Measurements from ENCODE around the gene PPIA.

Gene PPIA

DNA sequence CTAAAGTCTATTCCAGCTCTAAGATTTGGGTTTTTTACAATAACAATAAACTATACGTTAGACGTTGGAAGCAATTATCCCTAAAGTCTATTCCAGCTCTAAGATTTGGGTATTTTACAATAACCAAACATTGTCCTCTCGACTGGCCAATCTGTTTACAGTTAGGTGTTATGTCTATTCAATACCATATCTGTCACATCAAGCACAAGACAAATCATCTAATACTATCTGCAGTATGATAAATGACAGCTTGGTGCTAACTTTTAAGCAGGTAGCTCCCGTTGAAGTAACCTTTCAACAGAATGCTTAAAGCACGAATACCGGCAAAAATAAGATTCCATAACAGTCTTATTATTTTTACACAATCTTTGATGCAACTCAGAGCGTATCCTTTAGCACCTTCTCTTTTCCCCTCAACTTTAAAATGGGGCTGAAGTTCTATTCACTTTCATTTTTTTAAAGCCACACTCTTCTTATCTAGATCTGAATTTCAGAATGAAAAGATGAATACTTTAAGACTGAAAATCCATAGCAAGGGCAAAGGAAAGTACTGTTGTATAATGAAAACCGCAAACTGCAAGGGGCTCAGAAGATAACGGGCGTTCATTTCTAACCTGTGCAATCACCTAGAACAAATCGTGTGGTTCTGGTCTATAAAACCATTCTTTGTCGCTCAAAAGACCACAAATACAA, 50.5 kb downstream of the PPIA start:
- Histone ChIP-seq H3K4me3 (replicated peaks; ENCODE audit: insufficient read depth, low read length) (peak overlapping the region; percentile 43), H3K27ac (replicated peaks) (peak overlapping the region; percentile 85), H3K27me3 (ENCODE audit: insufficient read depth, poor library complexity, severe bottlenecking) (no peaks in the 10 kb centered on the region)
- DNase-seq (ENCODE audit: low read depth in 1 of 2, low spot score in 1 of 2), result no peak
- TF ChIP-seq, protein P1, sequence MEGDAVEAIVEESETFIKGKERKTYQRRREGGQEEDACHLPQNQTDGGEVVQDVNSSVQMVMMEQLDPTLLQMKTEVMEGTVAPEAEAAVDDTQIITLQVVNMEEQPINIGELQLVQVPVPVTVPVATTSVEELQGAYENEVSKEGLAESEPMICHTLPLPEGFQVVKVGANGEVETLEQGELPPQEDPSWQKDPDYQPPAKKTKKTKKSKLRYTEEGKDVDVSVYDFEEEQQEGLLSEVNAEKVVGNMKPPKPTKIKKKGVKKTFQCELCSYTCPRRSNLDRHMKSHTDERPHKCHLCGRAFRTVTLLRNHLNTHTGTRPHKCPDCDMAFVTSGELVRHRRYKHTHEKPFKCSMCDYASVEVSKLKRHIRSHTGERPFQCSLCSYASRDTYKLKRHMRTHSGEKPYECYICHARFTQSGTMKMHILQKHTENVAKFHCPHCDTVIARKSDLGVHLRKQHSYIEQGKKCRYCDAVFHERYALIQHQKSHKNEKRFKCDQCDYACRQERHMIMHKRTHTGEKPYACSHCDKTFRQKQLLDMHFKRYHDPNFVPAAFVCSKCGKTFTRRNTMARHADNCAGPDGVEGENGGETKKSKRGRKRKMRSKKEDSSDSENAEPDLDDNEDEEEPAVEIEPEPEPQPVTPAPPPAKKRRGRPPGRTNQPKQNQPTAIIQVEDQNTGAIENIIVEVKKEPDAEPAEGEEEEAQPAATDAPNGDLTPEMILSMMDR (IDR thresholded peaks at IDR 0.05; ENCODE audit: insufficient read depth, low read length), result no peak
- TF ChIP-seq SPI1 (IDR thresholded peaks at IDR 0.05; ENCODE audit: borderline replicate concordance, low read depth) (no peak), POLR2AphosphoS5 (IDR thresholded peaks at IDR 0.05; ENCODE audit: low read depth) (no peak), GABPA (IDR thresholded peaks at IDR 0.05; ENCODE audit: low read depth) (no peak)
- TF ChIP-seq, protein P2, sequence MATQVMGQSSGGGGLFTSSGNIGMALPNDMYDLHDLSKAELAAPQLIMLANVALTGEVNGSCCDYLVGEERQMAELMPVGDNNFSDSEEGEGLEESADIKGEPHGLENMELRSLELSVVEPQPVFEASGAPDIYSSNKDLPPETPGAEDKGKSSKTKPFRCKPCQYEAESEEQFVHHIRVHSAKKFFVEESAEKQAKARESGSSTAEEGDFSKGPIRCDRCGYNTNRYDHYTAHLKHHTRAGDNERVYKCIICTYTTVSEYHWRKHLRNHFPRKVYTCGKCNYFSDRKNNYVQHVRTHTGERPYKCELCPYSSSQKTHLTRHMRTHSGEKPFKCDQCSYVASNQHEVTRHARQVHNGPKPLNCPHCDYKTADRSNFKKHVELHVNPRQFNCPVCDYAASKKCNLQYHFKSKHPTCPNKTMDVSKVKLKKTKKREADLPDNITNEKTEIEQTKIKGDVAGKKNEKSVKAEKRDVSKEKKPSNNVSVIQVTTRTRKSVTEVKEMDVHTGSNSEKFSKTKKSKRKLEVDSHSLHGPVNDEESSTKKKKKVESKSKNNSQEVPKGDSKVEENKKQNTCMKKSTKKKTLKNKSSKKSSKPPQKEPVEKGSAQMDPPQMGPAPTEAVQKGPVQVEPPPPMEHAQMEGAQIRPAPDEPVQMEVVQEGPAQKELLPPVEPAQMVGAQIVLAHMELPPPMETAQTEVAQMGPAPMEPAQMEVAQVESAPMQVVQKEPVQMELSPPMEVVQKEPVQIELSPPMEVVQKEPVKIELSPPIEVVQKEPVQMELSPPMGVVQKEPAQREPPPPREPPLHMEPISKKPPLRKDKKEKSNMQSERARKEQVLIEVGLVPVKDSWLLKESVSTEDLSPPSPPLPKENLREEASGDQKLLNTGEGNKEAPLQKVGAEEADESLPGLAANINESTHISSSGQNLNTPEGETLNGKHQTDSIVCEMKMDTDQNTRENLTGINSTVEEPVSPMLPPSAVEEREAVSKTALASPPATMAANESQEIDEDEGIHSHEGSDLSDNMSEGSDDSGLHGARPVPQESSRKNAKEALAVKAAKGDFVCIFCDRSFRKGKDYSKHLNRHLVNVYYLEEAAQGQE (IDR thresholded peaks at IDR 0.05; ENCODE audit: insufficient replicate concordance, low read depth), result no peak

DNA sequence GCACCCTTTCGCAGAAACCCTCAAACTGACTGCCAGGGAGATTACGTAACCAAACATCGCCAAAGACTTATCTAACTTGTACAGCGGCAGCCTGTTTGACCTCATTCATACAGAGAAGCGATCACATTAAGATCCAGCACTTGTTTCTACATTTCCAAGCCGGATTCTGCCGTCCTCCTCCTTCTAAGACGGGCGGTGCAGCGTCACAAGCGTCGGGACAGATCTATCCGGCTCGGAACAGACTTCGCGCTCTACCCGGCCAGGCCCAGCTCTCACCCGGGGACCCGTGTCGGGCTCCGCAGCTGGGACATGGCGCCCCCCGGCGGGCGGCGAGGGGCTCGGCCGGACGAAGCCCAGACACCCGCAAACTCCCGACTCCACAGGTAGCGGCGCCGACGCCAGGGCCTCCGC, 51.0 kb downstream of the PPIA start:
- TF ChIP-seq SPI1 (IDR thresholded peaks at IDR 0.05; ENCODE audit: borderline replicate concordance, low read depth), result no peak
- TF ChIP-seq, protein P2 (IDR thresholded peaks at IDR 0.05; ENCODE audit: insufficient replicate concordance, low read depth), result no peak
- TF ChIP-seq GABPA (IDR thresholded peaks at IDR 0.05; ENCODE audit: low read depth), result no peak
- 0 out of 2 replicates have a peak, but pooled peaks have one; percentile 19 for TF ChIP-seq POLR2AphosphoS5 (IDR thresholded peaks at IDR 0.05; ENCODE audit: low read depth)
- TF ChIP-seq, protein P1 (IDR thresholded peaks at IDR 0.05; ENCODE audit: insufficient read depth, low read length), result peak; percentile 56
- peak in 1 of 2 experiments; percentile 87 for DNase-seq (ENCODE audit: low read depth in 1 of 2, low spot score in 1 of 2)
- H3K27ac ChIP-seq (replicated peaks), result peak overlapping the region; percentile 85

DNA sequence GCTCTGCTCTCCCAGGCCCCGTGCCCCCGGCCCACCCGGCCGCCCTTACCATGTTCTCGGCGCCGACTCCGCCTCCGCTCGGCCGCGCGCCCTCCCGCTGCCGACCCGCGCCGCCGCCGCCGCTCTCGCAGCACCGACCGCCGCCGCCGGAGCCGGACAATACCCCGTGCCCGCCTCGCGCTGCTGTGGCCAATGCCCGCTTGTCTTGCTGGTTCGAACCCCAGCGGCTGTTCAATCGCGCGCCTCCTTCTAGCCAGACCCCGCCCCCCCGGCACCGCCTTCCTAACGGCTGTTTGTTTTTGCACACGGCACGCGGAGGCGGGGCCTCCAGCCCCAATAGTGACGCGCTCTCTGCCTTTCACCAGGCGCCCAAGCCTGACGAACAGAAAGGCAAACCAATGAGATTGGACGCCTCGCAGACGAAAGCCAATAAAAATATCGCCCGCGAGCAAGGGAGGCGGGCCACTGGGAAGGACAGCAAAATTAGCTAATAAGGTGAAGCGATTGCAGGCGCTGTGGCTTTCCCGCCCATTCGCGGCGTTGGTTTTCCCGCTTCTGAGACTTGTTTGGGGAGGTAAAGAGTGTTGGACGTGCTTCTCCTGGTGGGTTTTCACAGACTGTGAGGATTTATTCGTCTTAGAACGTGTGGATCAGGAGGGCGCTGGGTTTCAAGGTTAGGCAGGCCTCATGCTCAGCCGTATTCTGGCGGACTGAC, 51.6 kb downstream of the PPIA start, which contains the start of gene H2AZ2:
Gene H2AZ2, minus strand, starts transcription at position 168 of the 715 bp plus-strand sequence. Its CDS starts 116 bp downstream, at position 52.
- TF ChIP-seq POLR2AphosphoS5 (IDR thresholded peaks at IDR 0.05; ENCODE audit: low read depth) (peak; percentile 89), SPI1 (IDR thresholded peaks at IDR 0.05; ENCODE audit: borderline replicate concordance, low read depth) (no peak)
- TF ChIP-seq, protein P2 (IDR thresholded peaks at IDR 0.05; ENCODE audit: insufficient replicate concordance, low read depth), result peak; percentile 38
- Histone ChIP-seq H3K27ac (replicated peaks) (peak within 1 kb of the TSS; percentile 98), H3K27me3 (ENCODE audit: insufficient read depth, poor library complexity, severe bottlenecking) (no peaks in the 10 kb centered on the region), H3K4me3 (replicated peaks; ENCODE audit: insufficient read depth, low read length) (peak within 1 kb of the TSS; percentile 44)
- DNase-seq (ENCODE audit: low read depth in 1 of 2, low spot score in 1 of 2), result peak; percentile 99 to 100

More for the DNA sequence above, 51.0 kb downstream of the PPIA start:
- Histone ChIP-seq H3K27me3 (ENCODE audit: insufficient read depth, poor library complexity, severe bottlenecking) (no peaks in the 10 kb centered on the region), H3K4me3 (replicated peaks; ENCODE audit: insufficient read depth, low read length) (peak overlapping the region; percentile 43)

All from HL-60 (cell line).